Subcutaneous adipose tissue (tissue), 4 donors: ENCODE data around the gene TRIB2. TPM values are rescaled to one million over a fixed set of nuclear protein-coding genes. Genes with fewer than 3 reads are reported as not detected.

Experiments
- total RNA-seq, 4 donors: library from RNA; depleted of rRNA; stranded (reverse); fragments of >200 nt; gene quantifications; one replicate each; pipeline ENCODE4 v1.1.0, GENCODE V29; 2016
- TF ChIP-seq, protein P1 (sequence below): fragments of 450-650 bp; IDR thresholded peaks from one replicate; pipeline ENCODE4 v1.5.1; 2016; ENCODE audit warnings: low read depth, mild to moderate bottlenecking, control low read depth, antibody characterized with exemption, moderate library complexity

Gene TRIB2
- total RNA-seq, 4 donors from 2014 or later = 17.3 to 94.9 (median 26.2) TPM

DNA sequence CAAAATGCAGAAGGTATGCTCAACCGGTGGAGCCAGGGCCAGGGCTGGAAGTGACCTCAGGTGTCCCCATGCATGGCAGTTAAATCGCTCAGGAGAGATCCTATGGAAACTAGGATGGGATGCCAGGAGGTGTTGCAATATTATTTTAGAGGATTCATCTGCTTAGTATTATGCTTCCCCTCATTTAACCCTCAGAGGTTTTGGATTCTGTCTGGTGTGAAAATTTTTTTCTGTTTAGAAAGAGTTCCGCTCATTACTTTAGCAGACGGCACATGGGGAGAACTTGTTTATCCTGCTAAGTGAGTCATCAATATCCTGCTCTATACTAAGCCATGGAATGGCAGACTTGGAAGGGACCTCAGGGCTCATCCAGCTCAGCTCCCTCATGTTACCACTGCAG, 42.5 kb downstream of the TRIB2 start:
- TF ChIP-seq, protein P1, sequence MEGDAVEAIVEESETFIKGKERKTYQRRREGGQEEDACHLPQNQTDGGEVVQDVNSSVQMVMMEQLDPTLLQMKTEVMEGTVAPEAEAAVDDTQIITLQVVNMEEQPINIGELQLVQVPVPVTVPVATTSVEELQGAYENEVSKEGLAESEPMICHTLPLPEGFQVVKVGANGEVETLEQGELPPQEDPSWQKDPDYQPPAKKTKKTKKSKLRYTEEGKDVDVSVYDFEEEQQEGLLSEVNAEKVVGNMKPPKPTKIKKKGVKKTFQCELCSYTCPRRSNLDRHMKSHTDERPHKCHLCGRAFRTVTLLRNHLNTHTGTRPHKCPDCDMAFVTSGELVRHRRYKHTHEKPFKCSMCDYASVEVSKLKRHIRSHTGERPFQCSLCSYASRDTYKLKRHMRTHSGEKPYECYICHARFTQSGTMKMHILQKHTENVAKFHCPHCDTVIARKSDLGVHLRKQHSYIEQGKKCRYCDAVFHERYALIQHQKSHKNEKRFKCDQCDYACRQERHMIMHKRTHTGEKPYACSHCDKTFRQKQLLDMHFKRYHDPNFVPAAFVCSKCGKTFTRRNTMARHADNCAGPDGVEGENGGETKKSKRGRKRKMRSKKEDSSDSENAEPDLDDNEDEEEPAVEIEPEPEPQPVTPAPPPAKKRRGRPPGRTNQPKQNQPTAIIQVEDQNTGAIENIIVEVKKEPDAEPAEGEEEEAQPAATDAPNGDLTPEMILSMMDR = no peak

DNA sequence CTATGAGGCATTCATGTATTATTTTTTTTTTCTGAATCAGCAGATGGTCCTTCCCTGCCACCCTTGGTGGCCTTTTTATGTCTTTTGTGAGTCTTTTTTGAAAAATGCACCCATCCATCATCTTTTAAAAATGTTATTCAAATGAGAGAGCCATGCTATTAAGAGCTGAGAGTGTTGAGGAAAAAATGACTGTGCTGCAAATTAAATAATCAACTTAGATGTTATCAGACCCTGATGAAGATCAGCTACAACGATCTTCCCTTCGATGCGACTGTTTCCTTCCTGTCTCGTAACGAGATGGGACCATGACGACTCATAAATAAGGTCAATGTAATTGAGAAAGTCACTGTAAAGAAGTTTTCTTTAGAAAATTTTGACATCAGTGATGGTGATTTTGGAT, 44.4 kb downstream of the TRIB2 start:
- TF ChIP-seq, protein P1 = no peak

DNA sequence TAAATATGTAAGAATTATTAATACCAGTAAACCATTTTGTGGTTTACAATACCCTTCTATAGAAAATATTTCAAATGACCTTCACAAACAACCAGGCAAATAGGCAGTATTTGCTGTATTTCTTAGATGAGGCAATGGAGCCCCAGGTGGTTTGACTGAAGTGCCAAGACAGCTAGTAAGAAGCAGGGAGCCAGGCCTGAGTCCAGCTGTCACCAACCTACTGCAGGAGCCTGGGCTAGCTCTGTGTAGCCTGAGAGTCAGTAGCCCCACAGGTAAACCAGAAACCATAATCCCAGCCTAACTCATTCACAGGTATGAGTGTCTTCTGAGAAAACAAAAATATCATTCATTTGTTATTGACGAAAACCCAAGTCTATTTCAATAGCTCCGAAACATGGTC, 45.6 kb downstream of the TRIB2 start:
- TF ChIP-seq, protein P1 = no peak

DNA sequence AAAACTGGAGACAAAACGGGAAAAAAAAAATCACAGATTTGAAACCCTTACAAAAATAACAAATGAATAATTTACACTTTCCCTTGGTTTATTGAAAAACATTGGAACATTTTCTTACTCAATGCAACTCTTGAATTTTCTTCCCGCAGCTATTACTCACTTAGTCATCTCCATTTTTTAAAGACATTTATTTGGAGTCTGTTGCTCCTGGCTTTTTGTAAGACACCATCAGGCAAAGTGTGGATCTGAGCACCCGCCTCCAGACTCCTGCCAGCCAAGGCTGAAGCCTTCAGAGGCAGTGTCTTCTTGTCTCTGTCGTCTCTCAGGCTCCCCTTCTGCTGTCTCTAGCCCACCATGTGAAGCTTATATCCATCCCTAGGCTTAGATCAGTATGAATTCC, 46.2 kb downstream of the TRIB2 start:
- TF ChIP-seq, protein P1 = no peak

DNA sequence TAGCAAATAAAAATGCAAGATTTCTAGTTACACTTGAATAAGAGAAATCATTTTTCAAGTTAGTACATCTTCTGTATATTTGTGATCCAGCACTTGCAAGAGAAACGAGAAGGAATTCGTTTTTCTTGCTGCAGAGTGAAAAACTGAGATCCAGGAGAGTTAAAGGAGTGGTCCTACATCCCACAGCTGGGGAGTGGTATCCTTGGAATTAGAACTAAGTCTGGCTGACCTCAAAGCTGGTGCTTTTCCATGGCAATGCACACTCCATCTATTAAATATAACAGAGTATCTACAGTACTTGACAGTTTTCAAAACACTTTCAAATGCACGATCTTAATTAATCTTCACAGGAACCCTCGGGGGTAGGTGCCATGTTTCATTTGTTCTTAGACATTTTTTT, 46.8 kb downstream of the TRIB2 start:
- TF ChIP-seq, protein P1 = no peak

DNA sequence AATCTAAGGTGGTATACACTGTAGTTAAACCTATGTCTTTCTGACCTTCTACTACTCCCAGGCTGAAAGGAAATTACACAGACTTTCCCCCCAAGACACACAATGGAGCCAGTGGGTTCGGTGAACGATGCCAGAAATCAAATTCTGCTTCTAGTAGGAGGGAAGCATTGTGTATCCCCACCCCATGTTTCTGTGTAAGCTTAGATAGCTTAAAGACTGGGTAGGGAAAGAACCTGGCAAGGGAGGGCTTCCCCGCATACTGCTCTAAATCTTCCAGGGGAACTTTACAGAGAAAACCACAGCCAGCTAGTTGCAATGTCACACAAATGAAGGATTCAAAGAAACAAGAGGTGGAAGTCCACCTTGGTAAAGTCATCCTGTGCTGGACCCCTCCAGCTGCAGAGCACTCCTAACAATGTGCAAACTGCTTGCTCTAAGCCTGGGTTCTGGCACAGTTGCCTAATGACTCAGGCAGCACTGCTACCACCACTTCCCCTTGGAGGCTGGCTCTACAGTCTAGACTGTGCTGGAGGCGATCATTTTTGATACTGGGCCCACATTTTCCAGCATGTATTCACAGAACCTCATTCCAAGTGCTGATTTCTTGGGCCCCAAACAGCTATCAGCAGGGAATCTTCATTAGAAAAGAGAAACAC, 47.5 kb downstream of the TRIB2 start:
- TF ChIP-seq, protein P1 = no peak

DNA sequence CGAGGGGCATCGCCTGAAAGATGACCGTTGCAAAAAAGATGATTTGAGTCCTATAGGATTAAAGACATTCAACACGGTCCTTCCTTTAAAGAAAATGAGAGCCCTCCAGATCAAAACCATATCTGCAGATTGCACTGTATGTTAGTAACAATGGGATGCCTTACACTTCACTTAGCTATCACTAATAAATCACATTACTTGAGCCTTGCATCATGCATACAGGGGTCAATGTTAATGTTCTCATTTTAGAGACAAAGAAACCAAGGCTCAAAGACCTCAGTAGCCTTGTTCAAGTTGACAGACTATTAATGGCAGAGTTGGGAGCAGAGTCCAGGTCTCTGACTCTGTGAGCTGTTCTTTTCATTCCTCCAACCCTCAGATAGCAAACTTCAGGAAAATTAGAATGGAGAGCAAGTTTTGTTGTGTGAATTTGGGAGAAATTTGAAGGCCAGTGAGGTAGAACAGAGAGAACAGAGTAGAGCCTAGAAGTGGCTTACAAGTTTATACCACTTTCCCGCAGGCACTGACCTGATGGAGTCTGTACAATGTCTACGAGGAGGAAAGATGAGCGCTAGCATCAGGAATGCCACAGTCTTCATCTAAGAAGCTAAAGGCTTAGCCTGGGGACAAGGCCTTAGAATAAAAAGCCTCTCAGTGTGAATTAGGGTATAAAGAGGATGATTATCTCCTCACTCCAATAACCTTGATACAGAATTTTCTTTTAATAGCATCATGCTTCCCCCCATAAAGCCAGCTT, 48.3 kb downstream of the TRIB2 start:
- TF ChIP-seq, protein P1 = no peak
